Stimulated activated CD8-positive, alpha-beta memory T cell treated with anti-CD3 and anti-CD28 coated beads, Interleukin-2, amount 100 ng/mL, for 48 hours (primary cell): ENCODE measurements around the gene PORCN.

Experiments
- DNase-seq, 2 donors: peaks; one replicate each; pipeline ENCODE4 v3.0.0-alpha.2; 2020; ENCODE audit warnings: low read depth in 2 of 2

The PORCN gene

GRCh38 chrX:48476919-48477318 lies 31.9 kb upstream of the PORCN start:
- no peak for DNase-seq

GRCh38 chrX:48477960-48478755 lies 30.6 kb upstream of the PORCN start:
- no peak for DNase-seq

- no peak for DNase-seq
These were observed 30.0 kb upstream of the PORCN start for GRCh38 chrX:48478806-48479205.

GRCh38 chrX:48480142-48480541 lies 28.6 kb upstream of the PORCN start:
- no peak for DNase-seq

- no peak for DNase-seq
These were observed 28.2 kb upstream of the PORCN start for GRCh38 chrX:48480583-48480982.

GRCh38 chrX:48482526-48482925 lies 26.3 kb upstream of the PORCN start:
- DNase-seq: no peak

- no peak for DNase-seq
These were observed 21.4 kb upstream of the PORCN start for GRCh38 chrX:48487362-48487798.

GRCh38 chrX:48488034-48488433 lies 20.8 kb upstream of the PORCN start:
- no peak for DNase-seq

- no peak for DNase-seq
These were observed 19.5 kb upstream of the PORCN start for GRCh38 chrX:48489296-48489695.

- DNase-seq: no peak
These were observed 18.9 kb upstream of the PORCN start for GRCh38 chrX:48489892-48490291.

- no peak for DNase-seq
These were observed 18.1 kb upstream of the PORCN start for GRCh38 chrX:48490661-48491060.

- no peak for DNase-seq
These were observed 17.0 kb upstream of the PORCN start for GRCh38 chrX:48491809-48492208.

- no peak for DNase-seq
These were observed 16.4 kb upstream of the PORCN start for GRCh38 chrX:48492293-48492910.

GRCh38 chrX:48493890-48494364 lies 14.9 kb upstream of the PORCN start:
- no peak for DNase-seq

GRCh38 chrX:48496660-48497059 lies 12.1 kb upstream of the PORCN start:
- DNase-seq: no peak

GRCh38 chrX:48497871-48498270 lies 10.9 kb upstream of the PORCN start:
- DNase-seq: no peak

- no peak for DNase-seq
These were observed 10.4 kb upstream of the PORCN start for GRCh38 chrX:48498374-48498809.

- DNase-seq: no peak
These were observed 4.5 kb upstream of the PORCN start for GRCh38 chrX:48504261-48504660.

GRCh38 chrX:48505481-48505880 lies 3.3 kb upstream of the PORCN start:
- no peak for DNase-seq

- no peak for DNase-seq
These were observed 1.5 kb upstream of the PORCN start for GRCh38 chrX:48507246-48507645.

- DNase-seq: no peak
These were observed 426 bp downstream of the PORCN start for GRCh38 chrX:48509245-48509590.

GRCh38 chrX:48509619-48510018 lies 827 bp downstream of the PORCN start:
- no peak for DNase-seq

- DNase-seq: no peak
These were observed 2.8 kb downstream of the PORCN start for GRCh38 chrX:48511560-48511959.
